ENCODE data around the gene KCNA2.

KCNA2 gene

DNA sequence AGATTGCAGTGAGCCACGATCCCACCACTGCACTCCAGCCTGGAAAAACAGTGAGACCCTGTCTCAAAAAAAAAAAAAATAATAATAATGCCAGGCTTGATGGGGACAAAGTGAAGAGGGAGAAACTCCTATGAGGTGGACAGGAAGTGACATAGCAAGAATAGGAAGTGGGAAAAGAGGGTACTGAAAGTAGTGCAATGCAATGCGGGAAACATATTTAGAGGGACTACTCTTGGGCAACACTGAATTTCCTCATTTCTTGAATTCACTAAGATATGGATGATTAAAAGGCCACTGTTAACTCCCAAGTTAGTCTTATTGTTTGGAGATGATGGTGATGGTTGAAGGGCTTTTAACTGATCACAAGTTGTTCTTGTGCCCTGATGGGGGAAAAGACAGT is 21.6 kb upstream of the KCNA2 start:
- no peak overlapping the region for H3K27ac ChIP-seq
- TF ChIP-seq, protein P1, sequence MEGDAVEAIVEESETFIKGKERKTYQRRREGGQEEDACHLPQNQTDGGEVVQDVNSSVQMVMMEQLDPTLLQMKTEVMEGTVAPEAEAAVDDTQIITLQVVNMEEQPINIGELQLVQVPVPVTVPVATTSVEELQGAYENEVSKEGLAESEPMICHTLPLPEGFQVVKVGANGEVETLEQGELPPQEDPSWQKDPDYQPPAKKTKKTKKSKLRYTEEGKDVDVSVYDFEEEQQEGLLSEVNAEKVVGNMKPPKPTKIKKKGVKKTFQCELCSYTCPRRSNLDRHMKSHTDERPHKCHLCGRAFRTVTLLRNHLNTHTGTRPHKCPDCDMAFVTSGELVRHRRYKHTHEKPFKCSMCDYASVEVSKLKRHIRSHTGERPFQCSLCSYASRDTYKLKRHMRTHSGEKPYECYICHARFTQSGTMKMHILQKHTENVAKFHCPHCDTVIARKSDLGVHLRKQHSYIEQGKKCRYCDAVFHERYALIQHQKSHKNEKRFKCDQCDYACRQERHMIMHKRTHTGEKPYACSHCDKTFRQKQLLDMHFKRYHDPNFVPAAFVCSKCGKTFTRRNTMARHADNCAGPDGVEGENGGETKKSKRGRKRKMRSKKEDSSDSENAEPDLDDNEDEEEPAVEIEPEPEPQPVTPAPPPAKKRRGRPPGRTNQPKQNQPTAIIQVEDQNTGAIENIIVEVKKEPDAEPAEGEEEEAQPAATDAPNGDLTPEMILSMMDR (conservative IDR thresholded peaks at IDR 0.05), result no peak
- TF ChIP-seq ZFX (IDR thresholded peaks at IDR 0.05), result no peak

DNA sequence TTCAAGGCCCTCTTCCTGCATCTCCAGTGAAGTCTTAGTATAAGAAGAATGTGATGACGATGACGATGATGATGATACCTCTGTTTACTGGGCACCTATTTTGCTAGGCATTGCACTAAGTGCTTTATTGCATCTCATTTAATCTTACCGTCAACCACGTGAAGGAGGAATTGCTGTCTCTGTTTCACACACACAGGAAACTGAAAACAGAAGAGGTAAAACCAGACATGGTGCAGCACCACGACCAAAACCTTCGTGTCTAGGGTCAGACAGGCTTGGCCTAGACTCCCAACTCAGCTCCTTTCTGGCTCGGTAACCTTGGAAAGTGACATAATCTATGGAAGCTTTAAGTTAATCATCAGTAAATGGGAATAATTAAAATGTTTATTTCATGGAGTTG is 20.7 kb upstream of the KCNA2 start:
- no peak for TF ChIP-seq ZFX (IDR thresholded peaks at IDR 0.05)
- TF ChIP-seq, protein P1 (conservative IDR thresholded peaks at IDR 0.05), result no peak

DNA sequence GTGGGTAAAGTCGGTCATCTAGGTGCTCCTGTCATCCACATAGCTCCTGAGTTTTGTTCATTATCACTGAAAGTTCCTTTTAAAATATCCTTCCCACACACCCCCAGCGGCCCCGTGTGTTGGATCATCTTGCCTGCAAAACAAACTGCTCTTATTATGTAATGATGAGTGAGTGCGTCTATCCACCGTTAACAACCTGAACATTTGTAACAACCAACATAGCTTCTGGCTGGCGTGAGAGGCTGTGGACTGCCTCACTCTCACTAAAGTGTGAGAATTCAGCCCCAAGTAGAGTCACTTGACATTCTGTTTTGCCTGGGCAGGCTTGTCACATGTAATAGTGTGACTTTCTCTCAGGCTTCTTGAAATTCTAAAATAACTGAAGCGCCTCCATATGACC is 14.5 kb upstream of the KCNA2 start:
- H3K27ac ChIP-seq, result no peak overlapping the region
- no peak for TF ChIP-seq ZFX (IDR thresholded peaks at IDR 0.05)
- TF ChIP-seq, protein P1 (conservative IDR thresholded peaks at IDR 0.05), result no peak

More for the DNA sequence above, 20.7 kb upstream of the KCNA2 start:
- H3K27ac ChIP-seq, result no peak overlapping the region

- TF ChIP-seq, protein P1 (conservative IDR thresholded peaks at IDR 0.05), result no peak
- no peak for TF ChIP-seq ZFX (IDR thresholded peaks at IDR 0.05)
- H3K27ac ChIP-seq, result no peak overlapping the region
Observed at GRCh38 chr1:110620250-110620615, 14.1 kb upstream of the KCNA2 start.

DNA sequence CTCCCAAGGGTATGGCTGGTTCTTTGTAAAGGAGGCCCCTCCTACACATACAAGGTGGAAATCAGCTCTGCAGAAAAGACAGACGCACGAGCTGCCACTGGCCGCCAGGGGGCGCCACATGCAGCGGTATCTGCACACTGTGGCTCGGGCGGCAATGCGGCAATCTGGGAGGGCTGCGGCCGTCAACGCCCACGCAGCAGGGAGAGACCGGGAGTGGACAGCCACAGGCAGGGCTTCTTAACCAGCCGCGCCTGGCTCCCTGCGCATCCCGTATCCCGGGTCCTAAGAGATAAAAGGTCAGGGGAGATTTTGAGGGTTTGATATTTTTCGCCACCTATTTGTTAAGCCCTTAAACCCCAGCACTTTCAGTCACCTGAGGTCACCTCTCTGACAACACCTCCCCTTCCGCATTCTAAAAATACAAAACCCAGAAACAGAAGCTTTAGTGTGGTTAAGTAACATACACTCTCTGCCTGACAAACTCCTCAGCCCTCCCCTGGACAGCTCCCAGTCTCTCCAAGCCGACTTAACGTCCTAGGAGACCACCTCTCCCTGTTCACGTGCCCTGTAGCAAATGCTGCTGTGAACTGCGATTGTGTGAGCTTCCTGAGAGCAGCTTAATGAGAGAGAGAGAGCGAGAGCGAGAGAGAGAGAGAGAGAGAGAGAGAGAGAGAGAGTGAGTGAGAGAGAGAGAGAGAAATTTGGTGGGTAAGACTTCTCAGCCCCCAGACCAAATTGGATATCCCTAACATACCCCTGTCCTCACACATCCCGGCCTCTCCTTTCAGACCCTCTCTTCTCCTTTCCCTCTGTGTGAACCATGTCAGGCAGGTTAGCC is 13.5 kb upstream of the KCNA2 start:
- H3K27ac ChIP-seq, result no peak overlapping the region
- TF ChIP-seq, protein P1 (conservative IDR thresholded peaks at IDR 0.05), result peak; percentile 99
- TF ChIP-seq ZFX (IDR thresholded peaks at IDR 0.05), result no peak

DNA sequence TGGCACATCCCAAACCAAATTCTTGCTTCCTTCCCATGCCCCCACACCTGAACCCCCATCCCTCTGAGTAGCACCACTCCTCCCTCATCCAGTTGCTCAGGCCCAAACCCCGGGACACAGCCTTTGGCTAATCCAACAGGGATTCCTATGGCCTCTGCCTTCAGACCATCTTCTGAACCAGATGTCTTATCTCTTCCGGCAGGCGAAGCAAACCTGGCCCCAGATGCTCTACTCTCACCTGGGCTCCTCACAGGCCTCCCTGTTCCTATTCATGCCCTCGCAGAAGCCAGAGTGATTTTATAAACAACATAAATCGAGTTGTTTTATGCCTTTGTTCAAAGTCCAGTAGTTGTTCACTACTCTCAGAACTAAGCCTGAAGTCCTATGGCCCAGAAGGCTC is 12.5 kb upstream of the KCNA2 start:
- H3K27ac ChIP-seq, result no peak overlapping the region
- TF ChIP-seq, protein P1 (conservative IDR thresholded peaks at IDR 0.05), result no peak
- TF ChIP-seq ZFX (IDR thresholded peaks at IDR 0.05), result no peak

GRCh38 chr1:110617589-110617988 is 11.4 kb upstream of the KCNA2 start:
- TF ChIP-seq, protein P1 (conservative IDR thresholded peaks at IDR 0.05), result no peak
- no peak for TF ChIP-seq ZFX (IDR thresholded peaks at IDR 0.05)
- H3K27ac ChIP-seq, result no peak overlapping the region

Measured in C4-2B (cell line).